GM21528 (cell line): ENCODE measurements around the gene CARS1.

ENCODE experiments used
- ATAC-seq: cut with Tn5 transposase; IDR thresholded peaks from one replicate; pipeline ENCODE4 v1.9.1; 2021; ENCODE audit warnings: mild to moderate bottlenecking, moderate library complexity; ENCODE audit not compliant: unreplicated experiment, low FRiP score

Gene CARS1

DNA sequence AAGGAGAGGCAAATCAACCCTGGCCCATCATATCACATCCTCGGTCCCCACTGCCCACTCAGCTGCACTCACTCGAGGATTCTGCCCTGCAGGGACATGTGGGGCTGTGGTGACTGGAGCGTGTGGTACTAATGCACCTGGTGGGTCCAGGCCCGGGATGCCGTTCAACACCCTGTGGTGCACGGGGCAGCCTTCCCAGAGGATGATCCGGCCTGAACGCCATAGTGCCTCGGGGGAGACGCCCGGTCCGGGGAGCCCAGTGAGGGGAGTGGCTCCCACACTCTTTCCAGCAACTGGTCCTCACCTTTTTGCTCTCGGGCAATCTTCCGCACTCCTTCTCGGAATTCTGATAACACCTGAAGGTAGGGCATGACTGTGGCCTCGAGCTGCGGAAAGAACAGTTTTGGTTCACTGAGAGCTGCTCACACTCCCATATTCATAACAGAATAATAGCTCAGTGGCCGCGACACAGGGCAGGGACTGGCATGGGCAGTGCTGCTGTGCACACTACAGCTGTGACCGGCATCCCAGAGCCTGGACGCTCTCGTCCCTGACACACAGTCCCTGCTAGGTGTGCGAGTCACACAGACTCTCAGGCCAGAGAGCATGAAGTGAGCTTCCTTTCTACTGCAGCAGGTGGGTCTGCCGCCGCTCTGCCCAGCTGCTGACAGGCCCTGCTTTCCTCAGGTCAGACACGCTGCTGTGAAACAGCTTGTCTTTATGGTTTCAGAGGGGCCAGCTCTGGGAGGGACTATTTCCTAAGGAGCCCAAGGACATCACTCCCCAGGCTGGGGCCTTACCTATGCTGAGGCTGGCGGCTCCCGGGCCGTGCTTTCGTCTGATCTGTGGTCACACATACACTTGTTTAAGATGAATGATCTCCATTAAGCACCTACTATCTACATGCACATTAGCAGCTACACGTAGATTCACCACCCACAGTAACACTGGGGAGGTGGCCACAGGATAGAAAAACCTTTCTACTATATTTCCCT lies 45.0 kb downstream of the CARS1 start:
- ATAC-seq: no peak

DNA sequence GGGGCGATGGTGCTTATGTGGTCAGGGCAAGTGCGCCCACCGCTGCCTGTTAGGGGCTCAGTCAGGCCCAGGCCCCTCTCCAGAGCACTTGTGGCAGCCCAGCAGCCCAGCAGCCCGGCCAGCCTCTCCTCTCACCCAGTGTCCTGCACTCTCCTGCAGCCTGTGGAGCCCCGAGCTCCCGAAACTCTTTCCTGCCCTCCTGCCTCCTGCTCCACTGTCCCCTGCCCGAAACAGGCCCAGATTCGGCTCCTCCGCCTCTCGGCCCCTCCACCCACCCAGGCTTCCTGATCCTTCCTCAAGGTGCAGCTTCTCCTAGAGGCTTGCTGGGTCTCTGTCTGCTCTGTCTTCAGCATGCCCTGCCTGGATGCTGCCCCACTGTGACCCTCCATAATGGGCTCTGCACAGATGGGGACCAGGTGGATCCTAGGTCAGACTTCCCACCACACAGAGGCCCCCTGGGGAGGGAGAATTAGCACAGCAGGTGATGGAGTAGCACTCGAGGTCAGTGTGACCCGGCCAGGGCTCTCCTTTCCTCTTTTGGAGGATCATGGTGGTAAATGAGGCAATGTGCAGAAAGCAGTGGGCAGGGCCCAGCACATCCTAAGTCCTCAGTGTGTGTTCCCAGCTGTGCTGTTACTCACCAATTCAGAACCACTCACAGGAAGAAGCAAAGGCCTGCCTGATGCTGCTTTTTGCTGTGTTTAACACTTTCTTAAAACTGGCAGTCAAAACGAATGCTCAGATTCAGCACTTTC lies 46.5 kb downstream of the CARS1 start:
- no peak for ATAC-seq

- no peak for ATAC-seq
These were observed 47.2 kb downstream of the CARS1 start for GRCh38 chr11:3010004-3010403.

DNA sequence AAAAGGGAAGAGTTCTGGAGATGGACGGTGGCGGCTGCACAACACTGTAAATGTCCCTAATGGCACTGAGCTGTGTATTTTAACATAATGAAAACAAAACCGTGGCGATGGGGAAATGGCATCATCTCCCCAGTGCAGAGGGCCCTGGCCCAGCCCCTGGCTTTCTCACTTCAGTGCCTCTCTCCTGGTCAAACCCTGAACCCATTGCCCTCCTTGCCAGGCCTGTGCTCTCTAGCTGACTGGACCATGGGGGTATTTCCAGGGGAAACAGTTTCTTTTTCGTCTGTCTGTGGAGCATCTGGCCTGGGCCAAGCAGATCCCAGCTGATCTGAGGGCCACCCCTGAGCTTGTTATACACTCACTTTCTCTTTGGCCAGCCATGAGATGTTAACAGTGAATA lies 47.7 kb downstream of the CARS1 start:
- ATAC-seq: no peak

DNA sequence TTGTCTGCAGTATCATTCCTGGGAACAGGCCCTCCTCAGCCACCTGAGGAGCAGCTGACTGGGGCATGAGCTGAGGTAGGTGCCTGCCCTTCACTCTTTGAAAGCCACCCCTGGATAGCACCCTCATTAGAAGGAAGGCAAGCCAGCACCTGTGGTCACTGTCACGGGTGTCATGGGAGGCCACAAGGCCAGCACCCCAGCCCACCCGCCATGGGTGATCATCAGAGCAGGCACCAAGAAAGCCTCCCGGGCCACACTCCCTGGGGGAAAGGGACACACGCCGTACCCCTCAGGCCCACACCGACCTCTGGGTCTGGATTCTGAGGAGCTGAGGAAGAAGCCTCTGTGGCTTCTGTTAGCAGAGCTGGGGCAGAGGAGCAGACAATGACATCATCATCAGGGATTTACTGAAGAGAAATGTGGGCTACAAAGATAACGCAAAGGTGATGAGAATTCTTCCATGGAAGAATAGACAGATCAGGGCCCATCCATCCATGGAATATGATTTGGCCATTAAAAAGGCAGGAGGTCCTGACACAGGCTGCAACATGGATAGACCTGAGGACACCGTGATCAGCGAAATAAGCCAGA lies 48.4 kb downstream of the CARS1 start:
- no peak for ATAC-seq

DNA sequence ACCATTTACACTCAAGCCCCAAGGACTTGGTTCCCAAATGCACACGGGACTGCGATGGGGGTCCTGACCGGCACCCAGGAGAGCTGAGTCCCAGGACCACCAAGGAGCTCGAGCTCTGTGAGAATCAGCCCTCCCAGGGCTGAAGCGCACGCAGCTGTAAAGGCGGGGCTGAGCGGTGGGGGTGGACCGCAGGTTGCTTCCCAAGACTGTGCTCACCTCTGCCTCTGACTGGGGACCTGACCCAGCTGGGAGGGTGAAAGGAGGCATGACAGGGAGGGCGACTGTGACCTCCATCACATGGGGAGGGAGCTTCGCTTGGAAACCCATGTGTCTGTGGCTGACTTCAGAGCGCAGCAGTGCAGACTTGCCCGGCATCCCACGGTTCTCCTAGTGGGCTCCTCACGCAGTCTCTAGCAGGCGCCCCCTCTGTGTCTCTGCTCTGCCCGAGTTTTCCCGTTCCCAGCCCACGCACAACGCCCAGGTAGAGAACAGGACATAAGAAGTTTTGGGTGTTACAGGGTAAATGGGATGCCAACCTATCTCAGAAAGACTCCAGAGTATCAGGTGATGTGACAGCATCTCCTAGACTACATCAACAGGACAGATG lies 49.7 kb downstream of the CARS1 start:
- no peak for ATAC-seq

DNA sequence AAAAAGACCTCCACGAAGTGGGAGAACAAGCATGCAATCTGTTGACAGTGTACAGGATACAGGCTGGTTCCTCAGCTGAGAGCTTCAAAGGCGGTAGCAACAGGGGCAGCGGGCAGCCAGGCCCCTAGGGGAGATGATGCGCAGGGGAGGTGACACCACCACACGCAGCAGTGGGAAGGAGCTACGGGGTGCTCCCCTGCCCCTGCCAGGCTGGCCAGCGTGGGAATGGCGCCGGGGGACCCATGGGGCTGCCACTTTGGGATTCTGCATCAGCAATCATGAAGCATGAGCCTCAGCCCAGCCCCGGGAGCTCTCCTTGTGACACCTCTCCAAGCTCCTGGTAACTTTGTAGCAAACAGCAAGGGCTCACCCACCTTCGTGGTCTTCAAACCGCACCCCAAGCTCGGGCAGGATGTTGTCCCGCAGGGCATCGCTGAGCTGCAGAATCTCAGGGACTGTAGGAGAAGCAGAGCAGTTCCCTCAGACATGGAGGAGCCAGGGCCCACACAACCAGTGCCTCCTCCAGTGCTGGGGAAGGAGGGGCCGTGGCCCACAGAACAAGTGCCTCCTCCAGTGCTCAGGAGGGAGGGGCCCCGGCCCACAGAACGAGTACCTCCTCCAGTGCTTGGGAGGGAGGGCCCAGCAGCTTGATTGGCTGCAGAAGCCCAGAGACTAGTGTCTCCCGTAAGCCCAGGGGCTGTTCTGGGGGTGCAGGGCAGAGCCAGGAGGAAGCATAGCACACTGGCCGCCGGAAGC lies 50.5 kb downstream of the CARS1 start:
- no peak for ATAC-seq

GRCh38 chr11:3004481-3004880 lies 52.7 kb downstream of the CARS1 start:
- ATAC-seq: no peak

DNA sequence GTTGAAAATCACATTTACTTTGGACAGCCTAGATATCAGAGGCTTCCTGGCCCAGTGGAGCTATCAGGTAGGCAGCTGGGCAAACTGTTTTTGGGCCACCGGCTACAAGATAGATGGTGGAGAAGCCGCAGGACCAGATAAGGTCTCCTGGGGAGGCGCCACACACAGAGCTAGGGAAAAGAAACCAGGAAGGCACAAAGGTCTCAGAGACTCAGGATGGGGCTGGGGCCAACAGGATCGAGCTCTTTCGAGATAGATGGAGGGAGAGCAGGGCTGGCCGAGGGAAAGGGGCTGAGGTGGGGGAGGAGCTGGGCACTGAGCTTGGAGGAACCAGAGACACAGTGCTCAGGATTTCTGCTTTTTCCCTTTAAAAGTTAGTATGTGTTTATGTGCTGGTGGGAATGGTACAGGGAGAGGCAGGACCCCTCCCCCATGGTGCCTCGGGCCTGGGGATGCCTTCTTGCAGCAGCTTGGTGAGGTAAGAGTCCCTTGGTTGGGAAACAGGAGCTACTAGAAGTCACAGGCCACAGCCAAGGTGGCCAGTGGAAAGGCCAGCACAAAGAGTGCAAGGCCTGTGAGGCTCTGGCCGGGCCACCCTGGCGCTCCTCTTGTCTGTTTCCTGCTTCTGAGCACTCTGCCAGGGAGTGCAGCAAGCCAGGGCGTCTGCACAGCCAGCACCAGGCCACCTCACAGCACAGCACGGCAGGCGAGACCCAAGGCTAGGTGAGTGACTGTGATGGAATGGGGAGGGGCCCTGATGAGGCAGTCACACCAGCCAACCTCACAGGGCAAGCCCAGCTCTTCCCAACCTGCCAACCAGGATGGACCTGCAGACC lies 53.6 kb downstream of the CARS1 start:
- no peak for ATAC-seq

DNA sequence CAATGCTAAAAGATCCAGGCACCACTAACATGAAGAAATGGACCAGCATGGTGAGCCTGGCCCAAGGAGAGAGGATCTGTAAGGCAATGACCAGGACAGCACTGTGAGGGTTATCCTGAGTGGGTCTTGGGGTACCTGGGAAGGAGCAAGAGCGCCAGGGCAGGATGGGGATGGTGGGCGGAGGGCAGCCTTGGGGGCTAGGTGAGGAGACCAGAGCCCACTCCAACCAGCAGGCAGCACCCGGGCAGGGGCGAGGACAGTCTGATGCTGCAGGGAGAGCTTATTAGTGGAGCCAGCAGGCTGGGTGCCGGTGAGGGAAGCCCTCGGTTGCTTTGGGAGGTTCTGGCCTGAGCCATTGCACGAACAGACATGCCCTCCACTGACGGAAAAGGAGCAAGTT lies 54.4 kb downstream of the CARS1 start:
- no peak for ATAC-seq

- ATAC-seq: no peak
These were observed 54.8 kb downstream of the CARS1 start for GRCh38 chr11:3002351-3002861.

- no peak for ATAC-seq
These were observed 55.7 kb downstream of the CARS1 start for GRCh38 chr11:3001496-3001895.

- ATAC-seq: no peak
These were observed 56.9 kb downstream of the CARS1 start for GRCh38 chr11:3000032-3000961.

DNA sequence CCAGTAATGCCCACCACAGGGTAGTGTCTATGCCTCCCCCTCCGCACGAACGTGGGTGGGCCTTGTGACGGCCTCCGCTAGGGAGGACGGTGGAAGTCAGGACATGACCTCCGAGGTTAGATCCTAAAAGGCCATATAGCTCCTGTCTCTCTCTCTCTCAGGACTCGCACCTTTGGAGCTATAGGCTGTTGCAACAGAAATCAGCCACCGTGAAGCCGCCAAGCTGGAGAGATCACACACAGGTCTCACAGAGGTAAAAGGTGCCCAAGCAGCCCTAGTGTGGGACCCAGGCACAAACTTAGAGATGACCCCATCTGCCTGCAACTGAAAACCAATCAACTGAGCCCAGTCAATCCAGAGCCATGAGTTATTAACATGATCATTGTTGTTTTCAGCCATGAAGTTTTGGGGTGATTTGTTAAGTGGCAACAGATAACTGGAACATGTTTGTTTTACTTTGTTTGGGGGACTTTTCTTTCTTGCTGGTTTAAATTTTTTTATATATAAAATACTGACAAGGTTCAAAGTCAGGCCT lies 57.7 kb downstream of the CARS1 start:
- ATAC-seq: no peak

GRCh38 chr11:2998073-2998850 lies 59.0 kb downstream of the CARS1 start:
- ATAC-seq: no peak

- no peak for ATAC-seq
These were observed 59.8 kb downstream of the CARS1 start for GRCh38 chr11:2997406-2997805.

DNA sequence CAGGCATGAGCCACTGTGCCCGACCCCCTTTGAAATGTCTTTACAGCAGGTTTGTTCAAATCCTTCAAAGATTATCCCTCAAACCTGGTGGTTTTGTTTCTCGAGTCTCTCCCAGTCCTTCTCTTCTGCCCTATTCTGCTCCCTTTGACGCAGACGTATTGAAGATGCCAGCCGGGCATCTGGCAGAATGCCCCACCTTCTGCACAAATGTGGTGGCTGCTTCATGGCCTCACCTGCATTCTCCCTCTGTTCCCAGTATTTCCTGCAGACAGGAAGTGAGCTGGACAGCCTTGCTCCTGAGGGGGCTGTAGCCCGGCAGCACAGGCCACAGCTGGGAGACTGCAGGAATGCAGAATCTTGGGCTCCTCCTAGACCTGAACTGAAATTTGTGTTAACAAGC lies 60.2 kb downstream of the CARS1 start:
- no peak for ATAC-seq
